Measurements from ENCODE around the gene SLC2A3.
A peak's percentile ranks its signal among the peaks of the same experiment; 100 is the strongest.
"Not testable (repeated sequence)": the region's sequence is repeated elsewhere in the genome, so short reads cannot be mapped to it uniquely, and the experiment has no call there.

SLC2A3 gene

DNA sequence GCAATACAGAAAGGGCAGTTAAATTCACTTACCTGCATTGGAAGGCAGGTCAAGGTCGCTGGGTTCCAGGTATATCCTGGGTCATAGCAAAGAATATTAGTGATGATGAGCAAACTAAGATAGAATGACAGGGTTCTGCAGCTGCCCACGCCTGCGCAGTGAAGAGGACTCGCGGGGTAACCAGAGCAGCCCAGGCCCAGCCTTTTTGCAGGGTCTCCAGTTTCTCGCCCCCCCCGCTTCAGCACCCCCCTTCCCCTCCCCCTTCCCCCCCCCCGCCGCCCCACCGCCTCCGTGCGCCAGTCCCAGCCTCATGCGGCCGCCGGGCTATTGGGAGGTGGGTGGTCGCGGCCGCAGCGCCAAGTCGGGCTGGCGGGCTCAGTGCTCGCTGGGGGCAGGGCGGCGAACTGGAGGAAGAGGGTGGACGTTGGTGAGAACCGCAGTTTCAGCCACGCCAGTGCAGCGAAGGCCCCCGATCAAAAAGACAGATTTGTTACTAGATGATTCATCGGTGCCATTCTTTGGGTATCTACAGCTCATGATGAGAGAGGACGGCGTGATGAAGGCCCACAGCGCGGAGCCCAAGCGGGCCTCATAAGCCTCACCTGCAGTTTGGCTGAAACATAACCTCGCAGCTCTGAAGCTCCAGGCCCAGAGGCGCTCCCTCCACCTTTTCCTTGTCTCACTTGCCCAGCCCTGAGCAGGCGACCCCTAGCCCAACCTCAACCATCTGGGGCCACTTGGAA, 20.2 kb downstream of the SLC2A3 start:
- peak; percentile 74 to 83 for ATAC-seq

DNA sequence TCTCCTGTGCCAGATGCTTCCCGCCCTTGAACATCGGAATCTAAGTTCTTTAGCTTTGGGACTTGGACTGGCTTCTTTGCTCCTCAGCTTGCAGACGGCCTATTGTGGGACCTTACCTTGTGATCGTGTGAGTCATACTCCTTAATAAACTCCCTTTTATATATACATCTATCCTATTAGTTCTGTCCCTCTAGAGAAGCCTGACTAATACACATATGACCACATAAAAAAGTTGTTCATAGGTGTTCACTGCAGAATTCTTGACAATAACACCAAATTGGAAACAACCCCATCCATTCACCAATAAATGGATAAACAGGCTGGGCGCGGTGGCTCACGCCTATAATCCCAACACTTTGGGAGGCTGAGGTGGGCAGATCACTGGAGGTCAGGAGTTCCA, 25.9 kb downstream of the SLC2A3 start:
- ATAC-seq, result not testable (repeated sequence)

DNA sequence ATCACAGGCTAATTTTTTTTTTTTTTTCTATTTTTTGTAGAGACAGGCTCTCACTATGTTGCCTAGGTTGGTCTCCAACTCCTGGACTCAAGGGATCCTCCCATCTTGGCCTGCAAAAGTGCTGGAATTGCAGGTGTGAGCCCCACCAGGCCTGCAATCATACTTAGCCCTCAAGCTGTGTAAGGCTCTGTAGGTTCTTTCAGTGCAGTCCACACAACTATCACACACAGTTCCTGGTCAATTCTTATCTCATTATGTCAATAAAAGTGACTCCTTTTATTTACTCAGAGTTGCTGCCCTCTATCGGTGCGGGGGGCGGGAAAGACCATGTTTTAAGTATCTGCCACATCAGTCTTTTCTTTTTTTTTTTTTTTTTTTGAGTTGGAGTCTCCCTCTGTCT, 29.0 kb downstream of the SLC2A3 start:
- no peak for ATAC-seq

DNA sequence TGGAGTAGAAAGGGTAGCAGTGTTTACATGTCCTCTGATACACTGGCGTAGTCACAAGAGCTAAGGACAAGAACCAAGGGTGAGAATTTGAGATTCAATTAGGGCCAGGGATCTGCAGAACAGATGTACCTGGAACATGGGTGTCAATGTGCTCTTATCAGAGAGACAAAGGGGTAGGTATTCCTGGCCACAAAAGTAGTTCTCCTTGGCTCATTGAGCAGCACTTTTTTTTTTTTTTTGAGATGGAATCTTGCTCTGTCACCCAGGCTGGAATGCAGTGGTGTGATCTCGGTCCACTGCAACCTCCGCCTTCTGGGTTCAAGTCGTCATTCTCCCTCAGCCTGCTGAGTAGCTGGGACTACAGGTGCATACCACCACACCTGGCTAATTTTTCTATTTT, 29.7 kb downstream of the SLC2A3 start:
- ATAC-seq, result not testable (repeated sequence)

DNA sequence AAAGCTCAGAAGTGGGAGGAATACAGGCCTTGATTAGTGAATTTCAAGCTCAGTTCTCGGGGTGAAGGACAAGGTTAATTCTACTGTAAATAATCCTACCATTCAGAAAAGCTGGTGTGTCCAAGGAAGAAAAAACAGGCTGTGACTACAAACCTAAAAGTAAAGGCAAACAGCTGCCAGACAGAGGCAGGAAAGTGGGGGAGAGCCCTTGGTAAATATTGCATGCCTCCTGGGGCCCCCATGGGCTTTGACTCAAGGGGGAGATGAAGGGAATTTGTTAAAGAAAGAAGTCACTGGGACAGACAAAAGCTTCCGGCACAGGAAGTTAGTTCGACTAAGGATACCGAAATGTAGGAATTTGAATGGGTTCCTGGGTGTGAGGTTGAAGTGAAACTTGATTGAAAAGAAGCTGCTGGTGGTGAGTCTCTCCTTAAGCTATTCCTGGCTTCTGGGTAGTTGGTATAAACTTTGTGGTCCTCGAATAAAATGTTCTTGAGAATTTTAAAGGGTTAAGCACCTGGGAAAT, 30.3 kb downstream of the SLC2A3 start:
- ATAC-seq, result not testable (repeated sequence)

DNA sequence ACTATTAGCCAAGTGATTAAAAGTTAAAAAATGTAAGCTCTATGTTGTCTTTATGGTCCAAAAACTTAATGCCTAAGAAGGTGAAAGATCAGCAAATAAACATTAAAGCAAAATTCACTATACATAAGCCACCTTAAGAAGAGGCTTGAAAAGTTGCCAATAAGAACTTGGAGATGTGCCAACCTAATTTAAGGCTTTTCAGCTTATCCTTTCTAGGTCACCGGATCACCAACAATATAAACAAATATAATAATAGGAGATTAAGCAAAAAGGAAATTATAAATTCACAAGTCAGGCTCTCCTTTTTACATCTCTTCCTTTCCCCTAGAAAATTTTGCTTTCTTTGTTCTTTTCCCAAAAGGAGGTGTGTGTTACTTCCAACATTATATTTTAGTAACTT, 30.9 kb downstream of the SLC2A3 start:
- no peak for ATAC-seq

DNA sequence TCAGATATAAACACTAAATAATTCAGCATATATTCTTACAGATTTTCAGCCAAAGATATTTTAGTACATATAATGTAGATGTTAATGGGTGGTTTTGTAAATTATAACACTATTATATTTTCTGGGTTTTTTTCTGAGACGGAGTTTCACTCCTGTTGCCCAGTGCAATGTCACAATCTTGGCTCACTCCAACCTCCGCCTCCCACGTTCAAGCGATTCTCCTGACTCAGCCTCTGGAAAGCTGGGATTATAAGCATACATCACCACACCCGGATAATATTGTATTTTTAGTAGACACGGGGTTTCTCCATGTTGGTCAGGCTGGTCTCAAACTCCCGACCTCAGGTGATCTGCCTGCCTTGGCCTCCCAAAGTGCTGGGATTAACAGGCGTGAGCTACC, 33.6 kb downstream of the SLC2A3 start:
- not testable (repeated sequence) for ATAC-seq

DNA sequence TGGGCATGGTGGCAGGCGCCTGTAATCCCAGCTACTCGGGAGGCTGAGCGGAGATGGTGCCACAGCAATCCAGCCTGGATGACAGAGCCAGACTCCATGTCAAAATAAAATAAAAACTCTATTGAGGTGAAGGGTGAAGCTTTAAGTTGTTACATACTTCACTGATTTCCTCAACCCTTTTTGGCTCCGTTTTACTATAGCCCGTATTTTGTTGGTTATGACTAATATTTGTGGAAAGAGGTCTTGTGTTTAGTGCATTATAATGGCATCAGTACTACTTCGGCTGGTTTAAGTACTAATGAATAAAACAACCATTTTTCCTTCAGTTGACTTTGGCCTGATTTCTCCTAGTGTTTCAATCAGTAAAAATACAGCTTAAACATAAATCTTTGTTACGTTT, 36.2 kb downstream of the SLC2A3 start:
- ATAC-seq, result no peak

DNA sequence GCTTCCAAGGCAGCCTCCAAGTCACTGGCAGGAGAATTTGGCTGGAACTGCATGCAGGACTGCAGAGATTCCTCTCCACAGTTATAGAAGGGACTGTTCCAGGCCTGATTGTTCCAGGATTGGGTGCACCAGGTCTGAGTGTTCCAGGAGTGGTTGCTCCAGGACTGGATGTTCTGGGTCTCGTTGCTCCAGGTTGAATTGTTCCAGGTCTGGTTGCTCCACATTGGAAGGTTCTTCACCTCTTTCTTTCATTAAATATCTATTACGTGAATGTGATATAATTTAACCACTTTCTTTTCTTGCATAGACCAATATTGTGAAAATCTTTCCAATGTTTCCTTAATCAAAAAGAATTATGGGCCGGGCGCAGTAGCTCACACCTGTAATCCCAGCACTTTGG, 39.3 kb downstream of the SLC2A3 start:
- ATAC-seq, result not testable (repeated sequence)

DNA sequence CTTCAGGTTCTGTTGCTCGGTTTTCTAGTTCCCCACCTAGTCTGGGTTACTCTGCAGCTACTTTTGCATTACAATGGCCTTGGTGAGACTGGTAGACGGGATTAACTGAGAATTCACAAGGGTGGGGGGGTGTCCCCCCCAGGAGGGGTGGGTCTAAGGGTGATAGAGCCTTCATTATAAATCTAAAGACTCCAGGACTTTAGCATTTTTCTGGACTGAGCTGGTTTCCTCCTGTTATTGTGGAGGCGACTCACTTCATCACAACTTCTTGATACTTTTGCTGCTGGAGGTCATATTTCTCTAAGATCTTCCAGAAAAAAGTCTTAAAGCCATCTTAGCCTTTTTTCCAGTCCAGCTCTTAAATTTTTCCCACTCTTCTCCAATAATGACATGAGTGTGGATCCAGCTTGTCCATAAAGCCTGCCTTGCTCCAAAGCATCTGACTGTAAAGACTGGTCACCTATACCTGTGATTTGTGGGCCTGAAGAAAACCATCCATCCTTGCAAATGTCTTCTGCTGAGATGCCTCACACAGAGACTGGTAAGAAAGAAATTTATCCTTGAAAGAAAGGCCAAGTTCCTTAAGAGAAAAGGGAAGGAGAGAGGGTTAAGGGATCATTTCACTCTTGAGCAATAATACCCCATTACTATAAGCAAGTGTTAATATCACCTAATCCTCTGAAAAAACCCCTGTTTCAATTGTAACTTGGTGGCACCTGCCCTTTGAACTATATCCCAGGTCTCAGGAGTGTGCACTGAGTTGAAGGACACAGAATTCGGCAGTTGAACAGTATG, 43.6 kb downstream of the SLC2A3 start:
- no peak for ATAC-seq

DNA sequence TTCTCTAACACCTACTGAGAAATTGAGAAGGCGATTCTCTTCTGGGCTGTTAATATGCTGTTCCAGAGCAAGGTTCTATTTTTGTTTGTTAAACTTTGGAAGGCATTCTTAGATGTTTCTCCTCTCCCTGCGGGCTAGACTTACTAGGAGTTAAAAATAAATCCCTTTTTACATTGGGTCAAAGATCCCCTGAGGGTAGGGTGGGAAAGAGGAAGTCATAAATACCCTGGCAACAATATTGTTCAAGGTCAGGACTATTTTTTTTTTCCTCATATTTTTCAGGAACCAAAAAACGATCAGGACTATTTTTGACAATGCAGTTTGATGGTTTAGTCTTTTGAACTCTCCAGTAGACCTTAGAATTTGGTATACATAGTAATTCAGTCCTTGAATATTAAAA, 51.3 kb downstream of the SLC2A3 start:
- ATAC-seq, result no peak

DNA sequence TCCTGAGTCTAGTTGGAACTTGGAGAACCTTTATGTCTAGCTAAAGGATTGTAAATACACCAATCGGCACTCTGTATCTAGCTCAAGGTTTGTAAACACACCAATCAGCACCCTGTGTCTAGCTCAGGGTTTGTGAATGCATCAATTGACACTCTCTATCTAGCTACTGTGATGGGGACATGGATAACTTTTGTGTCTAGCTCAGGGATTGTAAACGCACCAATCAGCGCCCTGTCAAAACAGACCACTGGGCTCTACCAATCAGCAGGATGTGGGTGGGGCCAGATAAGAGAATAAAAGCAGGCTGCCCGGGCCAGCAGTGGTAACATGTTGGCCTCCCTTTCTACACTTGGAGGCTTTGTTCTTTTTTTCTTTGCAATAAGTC, 54.3 kb downstream of the SLC2A3 start:
- not testable (repeated sequence) for ATAC-seq

DNA sequence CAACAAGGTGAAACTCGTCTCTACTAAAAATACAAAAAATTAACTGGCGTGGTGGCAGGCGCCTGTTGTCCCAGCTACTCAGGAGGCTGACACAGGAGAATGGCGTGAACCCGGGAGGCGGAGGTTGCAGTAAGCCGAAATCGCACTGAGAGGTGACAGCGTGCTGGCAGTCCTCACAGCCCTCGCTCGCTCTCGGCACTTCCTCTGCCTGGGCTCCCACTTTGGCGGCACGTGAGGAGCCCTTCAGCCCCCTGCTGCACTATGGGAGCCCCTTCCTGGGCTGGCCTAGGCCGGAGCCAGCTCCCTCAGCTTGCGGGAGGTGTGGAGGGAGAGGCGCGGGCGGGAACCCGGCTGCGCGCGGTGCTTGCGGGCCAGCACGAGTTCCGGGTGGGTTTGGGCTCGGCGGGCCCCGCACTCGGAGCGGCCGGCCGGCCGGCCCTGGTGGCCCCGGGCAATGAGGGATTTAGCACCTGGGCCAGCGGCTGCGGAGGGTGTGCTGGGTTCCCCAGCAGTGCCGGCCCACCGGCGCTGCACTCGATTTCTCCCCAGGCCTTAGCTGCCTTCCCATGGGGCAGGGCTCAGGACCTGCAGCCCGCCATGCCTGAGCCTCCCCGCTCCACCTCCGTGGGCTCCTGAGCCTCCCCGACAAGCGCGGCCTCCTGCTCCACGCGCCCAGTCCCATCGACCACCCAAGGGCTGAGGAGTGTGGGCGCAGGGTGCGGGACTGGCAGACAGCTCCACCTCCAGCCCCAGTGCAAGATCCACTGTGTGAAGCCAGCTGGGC, 54.8 kb downstream of the SLC2A3 start:
- not testable (repeated sequence) for ATAC-seq

DNA sequence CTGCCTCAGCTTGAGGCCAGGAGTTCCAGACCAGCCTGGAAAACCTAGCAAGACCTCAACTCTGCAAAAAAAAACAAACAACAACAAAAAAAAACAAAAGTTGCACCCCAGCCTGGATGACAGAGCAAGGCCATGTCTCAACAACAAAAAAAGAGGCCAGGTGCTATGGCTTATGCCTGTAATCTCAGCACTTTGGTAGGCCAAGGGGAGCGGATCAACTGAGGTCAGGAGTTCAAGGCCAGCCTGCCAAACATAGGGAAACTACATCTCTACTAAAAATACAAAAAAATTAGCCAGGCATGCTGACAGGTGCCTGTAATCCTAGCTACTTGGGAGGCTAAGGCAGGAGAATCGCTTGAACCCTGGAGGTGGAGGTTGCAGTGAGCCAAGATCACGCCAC, 56.7 kb downstream of the SLC2A3 start:
- no peak for ATAC-seq

DNA sequence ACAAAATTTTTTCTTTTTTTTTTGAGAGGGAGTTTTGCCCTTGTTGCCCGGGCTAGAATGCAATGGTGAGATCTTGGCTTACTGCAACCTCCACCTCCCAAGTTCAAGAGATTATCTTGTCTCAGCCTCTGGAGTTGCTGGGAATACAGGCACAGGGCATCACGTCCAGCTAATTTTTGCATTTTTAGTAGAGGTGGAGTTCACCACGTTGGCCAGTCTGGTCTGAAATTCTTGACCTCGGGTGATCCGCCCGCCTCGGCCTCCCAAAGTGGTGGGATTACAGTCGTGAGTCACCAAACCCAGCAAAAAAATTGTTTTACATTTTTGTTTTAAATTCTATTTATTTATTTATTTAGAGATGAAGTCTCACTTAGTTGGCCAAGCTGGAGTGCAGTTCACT, 58.6 kb downstream of the SLC2A3 start:
- no peak for ATAC-seq

DNA sequence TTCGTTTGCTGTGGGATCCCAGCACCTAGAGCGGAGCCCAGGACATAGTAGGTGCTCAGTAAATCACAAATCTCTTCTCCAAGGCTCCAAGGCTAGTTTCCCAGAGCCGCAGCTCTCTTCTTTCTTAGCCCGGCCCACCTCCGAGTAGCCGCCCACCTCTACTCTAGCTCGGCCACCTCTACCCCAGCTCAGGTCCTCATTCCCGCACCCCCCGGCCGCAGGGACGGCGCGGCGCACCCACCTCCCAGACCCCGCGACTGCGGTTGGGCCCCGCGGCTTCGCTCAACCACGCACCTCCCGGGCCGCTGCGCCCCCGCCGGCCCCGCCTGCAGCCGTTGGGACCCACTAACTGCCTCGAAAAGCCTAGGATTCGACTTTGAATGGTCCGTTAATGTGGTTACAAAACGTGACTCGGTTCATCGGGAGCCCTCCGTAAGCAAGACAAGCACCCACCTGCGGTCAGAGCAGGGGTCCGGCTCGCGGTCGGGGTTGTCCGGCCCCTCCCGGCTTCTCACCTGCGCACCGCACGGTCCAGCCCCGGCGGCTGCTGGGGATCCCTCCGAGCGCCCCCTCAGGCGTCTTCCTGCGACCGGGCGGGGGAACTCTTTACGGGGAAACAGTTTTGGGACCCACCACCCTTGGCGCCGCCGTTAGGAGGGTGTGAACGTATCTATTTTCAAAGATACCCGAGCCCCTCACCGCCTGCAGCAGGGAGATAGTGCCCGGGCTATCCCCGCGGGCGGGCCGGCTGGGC, 63.2 kb downstream of the SLC2A3 start, which contains the start of gene SLC2A14:
TSS of gene SLC2A14 (minus strand) at position 350 of the 754 bp plus-strand sequence. CDS start 3,035 bp downstream, outside the sequence.
- ATAC-seq, result no peak

DNA sequence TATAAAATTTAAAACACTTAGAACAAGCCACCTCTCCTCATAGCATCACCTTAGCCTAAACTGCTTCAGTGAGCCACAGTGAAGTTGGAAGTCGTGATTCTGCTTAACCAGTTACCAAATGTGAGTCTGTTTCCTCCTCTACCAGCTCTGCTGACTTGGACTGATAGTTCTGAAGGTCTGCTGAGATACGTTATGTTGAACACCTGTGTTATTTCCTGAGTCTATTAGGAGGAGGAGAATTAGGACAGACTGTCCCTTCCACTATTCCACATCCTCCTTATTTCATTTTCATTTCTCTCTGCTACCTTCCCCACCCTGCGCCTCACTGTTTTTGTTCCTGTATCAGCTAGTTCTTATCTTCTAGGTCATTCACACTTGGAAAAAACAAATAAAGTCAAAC, 65.7 kb downstream of the SLC2A3 start:
- no peak for ATAC-seq
